Stimulated activated CD8-positive, alpha-beta memory T cell treated with anti-CD3 and anti-CD28 coated beads, Interleukin-4, amount 100 ng/mL, for 4 hours (primary cell): ENCODE results near the gene PARVB.
"Not testable (repeated sequence)": the region's sequence is repeated elsewhere in the genome, so short reads cannot be mapped to it uniquely, and the experiment has no call there.

Experiments
- DNase-seq, 2 donors: peaks; one replicate each; pipeline ENCODE4 v3.0.0-alpha.2; 2020; ENCODE audit warnings: low read depth in 2 of 2, low spot score in 1 of 2

PARVB gene

DNA sequence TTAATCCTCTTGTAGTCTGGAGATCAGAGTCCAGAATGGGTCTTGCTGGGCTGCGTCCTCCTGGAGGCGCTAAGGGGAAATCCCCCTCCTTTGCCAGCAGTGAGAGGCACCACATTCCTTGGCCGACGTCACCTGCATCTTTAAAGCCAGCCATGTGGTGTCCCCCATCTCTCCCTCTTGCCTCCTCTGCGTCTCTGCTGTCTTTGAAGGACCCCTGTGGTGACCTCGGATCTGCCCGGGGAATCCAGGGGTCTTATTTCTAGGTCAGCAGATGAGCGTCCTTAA, 27.2 kb upstream of the PARVB start:
- DNase-seq, result no peak

- DNase-seq, result no peak
These were observed 25.3 kb upstream of the PARVB start for GRCh38 chr22:43998679-43999264.

- DNase-seq, result no peak
These were observed 24.7 kb upstream of the PARVB start for GRCh38 chr22:43999378-43999777.

- no peak for DNase-seq
These were observed 24.0 kb upstream of the PARVB start for GRCh38 chr22:44000123-44000522.

- DNase-seq, result no peak
These were observed 22.6 kb upstream of the PARVB start for GRCh38 chr22:44001521-44001920.

DNA sequence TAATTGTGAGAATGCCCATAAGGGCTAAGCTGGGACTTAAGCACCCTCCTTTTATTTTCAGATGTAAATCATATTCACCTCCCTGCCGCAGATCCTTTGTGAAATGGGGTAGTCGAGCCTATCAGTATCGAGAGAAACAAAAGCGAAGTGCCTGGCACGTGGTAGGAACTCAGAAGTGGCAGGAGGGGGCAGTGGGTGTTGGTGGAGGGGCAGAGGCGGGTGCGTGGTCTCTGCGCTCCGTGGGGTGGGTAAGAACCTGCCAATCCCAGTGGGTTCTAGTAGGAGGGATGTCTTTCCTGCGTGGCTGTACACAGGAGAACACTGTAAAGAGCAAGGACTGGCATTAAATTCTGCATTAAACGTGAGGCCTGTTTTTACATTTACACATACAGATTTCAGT, 21.8 kb upstream of the PARVB start:
- no peak for DNase-seq

DNA sequence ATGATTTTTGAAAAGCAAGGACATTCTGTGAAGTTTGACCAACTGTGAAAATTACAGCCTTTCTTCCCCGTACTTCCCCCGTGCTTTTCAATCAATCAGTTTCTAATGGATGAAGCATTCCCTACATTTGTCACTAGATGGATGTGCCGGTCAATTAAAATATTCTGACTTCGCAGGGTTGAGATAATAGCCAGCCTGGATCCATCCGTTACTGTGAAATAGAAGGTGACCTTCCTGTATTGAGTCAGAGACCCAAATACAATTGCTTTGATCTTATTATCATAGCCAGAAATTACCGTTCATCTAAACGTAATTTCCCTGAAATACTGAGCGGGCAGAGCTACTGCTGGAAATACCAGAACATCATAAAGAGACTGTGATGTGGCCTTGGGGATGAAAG, 21.1 kb upstream of the PARVB start:
- no peak for DNase-seq

GRCh38 chr22:44003405-44004103, 20.5 kb upstream of the PARVB start:
- DNase-seq, result no peak

DNA sequence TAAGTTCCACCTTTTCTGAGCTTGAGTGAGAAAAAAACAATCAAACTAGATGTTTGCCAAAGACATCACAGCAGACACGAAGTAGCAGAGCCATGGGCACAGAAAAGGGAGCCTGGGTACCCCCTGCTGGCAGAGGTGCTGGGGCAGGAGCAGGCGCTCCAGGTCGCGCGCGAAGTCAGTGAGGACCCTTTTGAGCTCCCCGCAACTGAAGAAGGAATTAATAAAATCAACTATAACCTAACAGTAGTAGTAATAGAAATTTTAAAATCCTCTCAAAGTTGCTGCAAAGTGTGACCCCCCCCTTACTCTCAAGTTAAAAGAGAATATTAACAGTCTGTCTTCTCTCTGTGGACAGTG, 20.0 kb upstream of the PARVB start:
- no peak for DNase-seq

GRCh38 chr22:44005524-44005923, 18.6 kb upstream of the PARVB start:
- no peak for DNase-seq

- DNase-seq, result no peak
These were observed 11.9 kb upstream of the PARVB start for GRCh38 chr22:44012162-44012561.

GRCh38 chr22:44012591-44012990, 11.5 kb upstream of the PARVB start:
- no peak for DNase-seq

DNA sequence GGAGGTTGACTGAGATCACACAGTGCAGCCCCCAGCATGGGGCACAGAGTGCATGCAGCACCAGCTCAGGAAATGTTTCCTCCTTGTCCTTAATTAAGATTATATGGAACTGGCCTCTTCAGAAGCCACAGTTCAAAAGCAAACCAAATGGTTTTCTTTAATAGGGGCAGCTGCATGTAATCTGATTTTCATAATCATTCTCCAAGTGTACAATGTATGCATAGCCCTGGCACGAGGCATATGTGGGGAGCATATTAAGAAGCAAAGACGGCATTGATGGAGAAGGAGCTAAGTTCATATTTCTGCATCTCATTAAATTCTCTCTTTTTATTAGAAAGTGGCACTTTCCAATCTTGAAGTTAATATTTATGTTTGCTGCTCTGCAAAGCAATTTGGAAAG, 9.9 kb upstream of the PARVB start:
- no peak for DNase-seq

GRCh38 chr22:44016586-44016985, 7.5 kb upstream of the PARVB start:
- DNase-seq, result not testable (repeated sequence)

DNA sequence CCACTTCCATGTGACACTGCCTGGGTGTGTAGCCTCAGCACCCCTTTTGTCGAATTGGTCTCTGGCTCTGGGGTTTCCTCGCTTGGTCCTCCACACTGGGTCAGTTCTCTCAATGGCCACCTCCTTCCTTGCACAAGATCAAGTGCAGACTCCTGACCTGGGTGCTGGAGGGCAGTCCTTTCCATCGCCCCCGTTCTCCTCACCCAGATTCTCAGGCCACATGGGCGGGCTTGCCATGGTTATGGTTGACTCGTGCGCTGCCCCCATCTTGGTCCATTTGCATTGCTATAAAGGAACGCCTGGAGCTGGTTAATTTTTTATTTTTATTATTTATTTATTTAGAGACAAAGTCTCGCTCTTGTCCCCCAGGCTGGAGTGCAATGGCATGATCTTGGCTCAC, 5.5 kb upstream of the PARVB start:
- no peak for DNase-seq

GRCh38 chr22:44019416-44019815, 4.7 kb upstream of the PARVB start:
- DNase-seq, result no peak

DNA sequence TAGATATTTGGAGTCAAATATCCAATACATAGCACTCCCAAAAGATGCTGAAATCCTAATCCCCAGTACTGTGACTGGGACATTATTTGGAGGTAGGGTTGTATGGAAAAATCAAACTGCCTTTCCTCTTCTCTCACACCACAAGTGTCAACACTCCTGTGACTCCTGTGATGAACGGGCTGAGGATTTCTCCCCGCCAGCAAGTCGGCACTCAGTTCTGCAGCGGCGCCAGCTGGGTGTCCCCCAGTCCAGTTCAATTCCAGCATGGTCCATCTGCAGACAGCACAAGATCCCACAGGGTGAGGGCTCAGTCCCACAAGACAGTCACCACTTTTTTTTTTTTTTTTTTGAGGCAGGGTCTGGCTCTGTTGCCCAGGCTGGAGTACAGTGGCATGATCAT, 4.3 kb upstream of the PARVB start:
- no peak for DNase-seq

DNA sequence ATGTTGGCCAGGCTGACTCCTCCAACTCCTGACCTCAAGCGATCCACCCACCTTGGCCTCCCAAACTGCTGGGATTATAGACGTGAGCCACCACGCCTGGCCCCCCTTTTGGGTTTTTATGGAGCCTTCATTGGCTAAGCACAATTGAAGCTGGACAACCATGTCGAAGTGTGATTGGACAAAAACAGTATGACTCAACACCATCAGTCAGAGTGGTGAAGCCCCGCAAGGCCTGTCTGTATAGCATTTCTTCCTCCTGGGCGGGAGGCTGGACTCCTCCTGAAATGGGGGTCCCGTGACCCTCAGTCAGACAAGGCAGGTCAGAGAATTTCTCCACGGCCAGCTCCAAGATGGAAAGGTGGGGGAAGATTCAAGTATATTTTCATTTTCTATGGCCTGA, 3.1 kb upstream of the PARVB start:
- DNase-seq, result no peak

DNA sequence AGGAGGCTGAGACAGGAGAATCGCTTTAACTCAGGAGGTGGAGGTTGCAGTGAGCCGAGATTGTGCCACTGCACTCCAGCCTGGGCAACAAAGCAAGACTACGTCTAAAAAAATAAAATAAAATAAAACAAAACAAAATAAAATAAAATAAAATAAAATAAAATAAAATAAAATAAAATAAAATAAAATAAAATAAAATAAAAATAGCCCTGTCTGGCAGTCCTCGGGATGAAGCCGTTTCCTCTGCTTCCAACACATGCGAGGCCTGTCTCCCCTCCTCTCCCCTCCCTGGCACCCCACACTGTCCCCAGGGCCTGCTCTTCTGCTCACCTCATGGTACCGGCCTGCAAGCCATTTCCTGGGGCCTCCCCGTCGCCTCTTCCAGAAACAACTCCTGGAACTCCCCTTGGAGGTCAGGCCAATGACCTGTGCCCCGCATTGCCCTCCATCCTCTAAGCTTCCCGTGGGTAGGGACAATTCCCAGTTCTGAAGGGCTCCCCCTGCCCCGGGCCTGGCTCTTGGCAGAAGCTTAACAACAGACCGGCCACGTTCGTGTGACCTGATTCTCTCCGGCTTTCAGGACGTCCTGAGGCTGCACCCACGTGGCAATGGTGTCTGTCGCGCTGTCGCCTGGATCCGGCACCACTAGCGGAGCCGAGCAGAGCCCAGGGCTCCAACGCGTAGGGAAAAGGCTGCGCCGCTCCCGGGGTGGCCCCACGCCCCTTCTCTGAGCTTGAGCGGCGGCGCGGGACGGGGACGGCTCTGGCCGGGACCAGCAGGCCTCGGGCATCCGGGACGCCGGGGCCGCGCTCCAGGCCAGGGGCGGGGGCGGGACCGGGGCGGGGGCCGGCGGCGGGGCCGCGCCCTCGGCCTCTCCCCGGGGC, 456 bp upstream of the PARVB start:
- no peak for DNase-seq

DNA sequence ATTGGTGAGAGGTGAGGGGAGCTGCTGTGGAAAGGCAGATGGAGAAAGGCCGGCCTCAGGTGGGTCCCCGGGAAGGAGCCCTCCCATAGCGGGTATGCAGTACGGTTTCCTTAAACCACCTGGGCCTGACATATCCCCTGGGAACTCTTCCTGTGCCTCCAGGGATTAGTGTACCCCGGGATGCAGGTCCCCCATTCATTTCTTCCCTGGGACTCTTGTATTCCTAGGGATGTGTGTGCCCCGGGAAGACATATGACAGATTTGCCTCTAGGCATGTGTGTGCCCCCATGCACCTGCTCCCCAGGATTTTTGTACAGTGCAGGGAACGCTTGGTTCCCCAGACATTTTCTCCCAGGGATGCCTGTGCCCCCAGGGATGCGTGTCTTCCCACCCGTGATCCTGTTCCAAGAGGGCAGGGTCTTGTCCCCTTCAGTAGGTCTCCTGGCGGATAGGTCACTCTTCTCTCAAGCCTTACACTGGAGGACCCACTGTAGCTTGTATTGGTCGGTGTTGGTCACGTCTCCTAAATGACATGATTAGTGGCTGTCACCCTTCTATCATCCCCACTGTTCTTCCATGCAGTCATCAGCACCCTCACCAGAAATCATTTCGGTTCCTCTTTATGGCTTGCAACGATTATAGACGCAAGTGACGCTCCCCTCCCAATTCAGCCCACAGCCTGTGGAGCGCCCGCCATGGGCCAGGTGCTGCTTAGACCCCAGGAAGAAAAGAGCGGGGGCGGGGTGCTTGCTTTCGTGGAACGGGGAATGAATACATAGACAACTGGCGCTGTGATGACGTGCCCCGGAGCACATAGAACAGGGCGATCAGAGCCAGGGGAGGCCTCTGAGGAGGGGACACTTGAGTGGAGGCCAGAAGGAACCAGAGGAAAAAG, 1.3 kb downstream of the PARVB start:
- DNase-seq, result no peak

DNA sequence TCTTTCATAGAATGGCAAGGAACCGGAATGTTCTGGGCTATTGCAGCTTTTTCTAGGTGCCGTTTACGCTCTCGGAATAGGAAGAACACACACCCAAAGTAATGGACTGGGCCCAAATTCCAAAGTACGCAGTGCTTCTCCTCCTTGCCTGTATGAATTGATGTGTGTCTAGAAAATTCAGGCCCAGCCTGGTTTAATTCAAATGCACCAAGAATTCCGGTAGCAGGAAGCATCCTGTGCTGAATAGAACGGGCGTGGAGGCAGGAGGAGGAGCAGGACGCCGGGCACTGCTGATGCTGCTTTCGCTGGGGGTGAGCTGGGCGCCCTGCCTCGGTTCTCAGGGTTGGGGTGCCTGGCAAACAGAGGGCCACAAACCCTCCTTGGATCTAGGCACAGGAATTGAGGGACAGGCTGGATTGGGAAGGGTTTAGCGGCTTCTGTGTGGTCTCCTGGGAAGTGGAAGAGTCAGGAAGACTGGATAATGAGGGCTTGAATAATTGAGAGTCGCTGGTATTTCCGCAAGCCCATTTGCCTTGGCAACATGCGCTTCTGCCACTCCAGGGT, 2.0 kb downstream of the PARVB start:
- no peak for DNase-seq
